GM12878 (cell line): ENCODE measurements around the gene GALNT18. TPM values are rescaled to one million over a fixed set of nuclear protein-coding genes. Genes with fewer than 3 reads are reported as not detected.

Source experiments
- CHD2 ChIP-seq: IDR thresholded peaks from 2 replicates; pipeline ENCODE4 v1.6.1; 2011; ENCODE audit warnings: low read depth, low read length, improper control_type of control experiment, borderline replicate concordance
- CREB1 ChIP-seq: IDR thresholded peaks from 2 replicates; pipeline ENCODE4 v1.6.1; 2012; ENCODE audit warnings: low read depth, mild to moderate bottlenecking, inconsistent platforms
- CUX1 ChIP-seq: IDR thresholded peaks from 2 replicates; pipeline ENCODE4 v1.6.1; 2012; ENCODE audit warnings: improper control_type of control experiment, low read depth, low read length; ENCODE audit not compliant: insufficient replicate concordance
- EP300 ChIP-seq, 2 experiments: fragments of 150-350 bp in 1 of 2; IDR thresholded peaks; 2 replicates each; pipeline ENCODE4 v1.6.1; 2011 to 2012; ENCODE audit warnings: low read depth in 2 of 2, low read length in 2 of 2, borderline replicate concordance in 1 of 2, improper control_type of control experiment in 1 of 2, inconsistent platforms in 1 of 2; ENCODE audit not compliant: control insufficient read depth in 1 of 2
- JUND ChIP-seq: IDR thresholded peaks from 2 replicates; pipeline ENCODE4 v1.6.1; 2012; ENCODE audit warnings: low read depth, mild to moderate bottlenecking, low read length, improper control_type of control experiment, moderate library complexity
- MXI1 ChIP-seq: fragments of 150-350 bp; IDR thresholded peaks from 2 replicates; pipeline ENCODE4 v1.6.1; 2011; ENCODE audit warnings: low read depth, mild to moderate bottlenecking, inconsistent platforms, low read length, improper control_type of control experiment
- NFIC ChIP-seq: IDR thresholded peaks from 2 replicates; pipeline ENCODE4 v1.6.1; 2012; ENCODE audit warnings: low read depth, mild to moderate bottlenecking, inconsistent platforms, low read length, moderate library complexity
- NKRF ChIP-seq: fragments of 450-650 bp; conservative IDR thresholded peaks from 2 replicates; pipeline ENCODE4 v1.6.1; 2017; ENCODE audit warnings: mild to moderate bottlenecking, moderate library complexity
- NR2C1 ChIP-seq: fragments of 450-650 bp; IDR thresholded peaks from 2 replicates; pipeline ENCODE4 v1.6.1; 2017; ENCODE audit warnings: antibody characterized with exemption, mild to moderate bottlenecking, moderate library complexity
- PAX5 ChIP-seq: IDR thresholded peaks from 2 replicates; pipeline ENCODE4 v1.6.1; 2011; ENCODE audit warnings: low read depth, low read length, borderline replicate concordance
- RCOR1 ChIP-seq: conservative IDR thresholded peaks from 2 replicates; pipeline ENCODE4 v1.6.1; 2012; ENCODE audit warnings: low read depth, low read length, improper control_type of control experiment
- REST ChIP-seq: IDR thresholded peaks from 2 replicates; pipeline ENCODE4 v1.6.1; 2012; ENCODE audit warnings: mild to moderate bottlenecking, low read depth, low read length
- SREBF1 ChIP-seq: IDR thresholded peaks from 2 replicates; pipeline ENCODE4 v1.6.1; 2012; ENCODE audit warnings: mild to moderate bottlenecking, low read length
- SRF ChIP-seq, 2 experiments: IDR thresholded peaks; 2 replicates each; pipeline ENCODE4 v1.6.1; 2011; ENCODE audit warnings: low read depth in 2 of 2, low read length in 2 of 2, mild to moderate bottlenecking in 1 of 2, moderate library complexity in 1 of 2
- TCF3 ChIP-seq: IDR thresholded peaks from 2 replicates; pipeline ENCODE4 v1.6.1; 2012; ENCODE audit warnings: low read depth, mild to moderate bottlenecking, low read length, borderline replicate concordance; ENCODE audit not compliant: insufficient read depth
- YY1 ChIP-seq: IDR thresholded peaks from 2 replicates; pipeline ENCODE4 v1.6.1; 2011; ENCODE audit warnings: low read depth, mild to moderate bottlenecking, low read length
- ZBED1 ChIP-seq: IDR thresholded peaks from 2 replicates; pipeline ENCODE4 v1.6.1; 2016; ENCODE audit warnings: borderline replicate concordance
- polyA plus RNA-seq, 11 experiments: library from polyadenylated mRNA; depleted of rRNA in 4 of 11; unstranded in 6 of 11; stranded (reverse) in 5 of 11; fragments of >200 nt; fragmentation: Nextera tagmentation in 4 of 11; fragmentation: Illumina TruSeq in 1 of 11; extraction: Ambion mirVana in 4 of 11; extraction: Trizol in 1 of 11; gene quantifications; 1 replicate in 1 of 11; 2 replicates in 10 of 11; pipeline versions ENCODE4 v1.2.1 to v1.2.3, GENCODE V29; 2011 to 2016; ENCODE audit warnings: inconsistent platforms in 2 of 11, missing spikeins in 2 of 11, low read depth in 1 of 11
- total RNA-seq, 4 experiments: library from RNA; depleted of rRNA in 3 of 4; stranded (reverse); fragments of >200 nt in 3 of 4; fragmentation: Illumina TruSeq in 1 of 4; extraction: Trizol in 1 of 4; gene quantifications; 2 replicates each; pipeline versions ENCODE4 v1.2.1 to v1.2.3, GENCODE V29; 2013 to 2021

Gene GALNT18
- total and polyA plus RNA-seq, 10 of the 15 experiments (the other 5 are each of a cell fraction or from before 2014, with no cell fraction given) = 1.2 to 14.2 (median 6.3) TPM

GRCh38 chr11:11621573-11622339 lies at the start of gene GALNT18 (continued):
- TF ChIP-seq EP300 (IDR thresholded peaks at IDR 0.05; ENCODE audit: borderline replicate concordance in 1 of 2, control insufficient read depth in 1 of 2, low read depth in 2 of 2, low read length in 2 of 2) = no peak
- 0 out of 2 replicates have a peak, but pooled peaks have one; percentile 8 for TF ChIP-seq YY1
- TF ChIP-seq CREB1 = no peak
- no peak for TF ChIP-seq MXI1
- no peak for TF ChIP-seq NR2C1
- TF ChIP-seq TCF3 = 0 out of 2 replicates have a peak, but pooled peaks have one; percentile 26
- no peak for TF ChIP-seq CUX1
- TF ChIP-seq SREBF1 = no peak
- no peak for TF ChIP-seq SRF (IDR thresholded peaks at IDR 0.05; ENCODE audit: low read depth in 2 of 2, low read length in 2 of 2)
- TF ChIP-seq CHD2 = peak; percentile 89
- TF ChIP-seq NKRF = peak; percentile 60; the same call in 1 of the 2 replicates
- TF ChIP-seq NFIC = no peak
- no peak for TF ChIP-seq RCOR1
- TF ChIP-seq PAX5 = no peak
- TF ChIP-seq ZBED1 = no peak
- no peak for TF ChIP-seq REST
- TF ChIP-seq JUND = no peak
